GM18861 (cell line): ENCODE measurements around the gene LETM1.

Experiments used
- ATAC-seq: cut with Tn5 transposase; IDR thresholded peaks from one replicate; pipeline ENCODE4 v1.9.1; 2021; ENCODE audit not compliant: unreplicated experiment

LETM1 gene

DNA sequence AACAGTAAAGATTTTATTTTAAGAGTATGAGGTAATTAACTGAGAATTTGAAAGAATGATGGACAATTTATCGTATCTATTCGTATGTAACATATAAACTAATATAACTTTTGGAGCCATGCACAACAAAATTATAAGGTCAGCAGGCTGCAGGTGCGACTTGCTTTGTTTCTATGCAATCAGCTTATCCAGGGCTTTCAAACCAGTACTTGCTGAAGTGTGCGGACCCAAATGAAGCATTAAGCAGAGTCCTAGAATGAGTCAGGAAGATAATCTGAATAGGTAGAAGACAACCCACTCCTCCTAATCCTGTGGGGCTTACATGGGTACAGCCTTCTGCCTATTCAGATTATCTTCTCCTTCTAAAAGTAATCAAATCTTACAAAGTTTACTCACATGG lies 17.3 kb upstream of the LETM1 start:
- no peak for ATAC-seq

DNA sequence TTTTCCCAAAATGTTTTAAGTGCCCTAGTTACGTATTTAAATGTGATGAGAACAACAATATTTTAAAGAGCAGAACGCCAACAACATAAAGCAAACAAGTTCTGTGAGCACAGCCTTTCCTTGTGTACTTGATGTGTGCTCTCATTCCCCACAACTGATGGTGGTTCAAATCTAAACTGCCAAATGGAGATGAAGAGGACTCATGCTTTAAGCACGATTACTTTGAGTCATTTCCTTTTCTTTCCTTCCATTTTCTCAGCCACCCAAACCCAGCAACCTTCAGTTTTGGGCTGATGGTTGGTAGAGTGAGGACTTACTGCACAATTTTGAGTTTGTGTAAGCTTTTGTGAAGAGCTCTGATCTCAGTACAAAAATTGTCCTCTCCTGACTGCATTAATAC lies 16.9 kb upstream of the LETM1 start:
- ATAC-seq, result no peak

GRCh38 chr4:1871471-1872021 lies 15.6 kb upstream of the LETM1 start:
- peak; percentile 4 for ATAC-seq

DNA sequence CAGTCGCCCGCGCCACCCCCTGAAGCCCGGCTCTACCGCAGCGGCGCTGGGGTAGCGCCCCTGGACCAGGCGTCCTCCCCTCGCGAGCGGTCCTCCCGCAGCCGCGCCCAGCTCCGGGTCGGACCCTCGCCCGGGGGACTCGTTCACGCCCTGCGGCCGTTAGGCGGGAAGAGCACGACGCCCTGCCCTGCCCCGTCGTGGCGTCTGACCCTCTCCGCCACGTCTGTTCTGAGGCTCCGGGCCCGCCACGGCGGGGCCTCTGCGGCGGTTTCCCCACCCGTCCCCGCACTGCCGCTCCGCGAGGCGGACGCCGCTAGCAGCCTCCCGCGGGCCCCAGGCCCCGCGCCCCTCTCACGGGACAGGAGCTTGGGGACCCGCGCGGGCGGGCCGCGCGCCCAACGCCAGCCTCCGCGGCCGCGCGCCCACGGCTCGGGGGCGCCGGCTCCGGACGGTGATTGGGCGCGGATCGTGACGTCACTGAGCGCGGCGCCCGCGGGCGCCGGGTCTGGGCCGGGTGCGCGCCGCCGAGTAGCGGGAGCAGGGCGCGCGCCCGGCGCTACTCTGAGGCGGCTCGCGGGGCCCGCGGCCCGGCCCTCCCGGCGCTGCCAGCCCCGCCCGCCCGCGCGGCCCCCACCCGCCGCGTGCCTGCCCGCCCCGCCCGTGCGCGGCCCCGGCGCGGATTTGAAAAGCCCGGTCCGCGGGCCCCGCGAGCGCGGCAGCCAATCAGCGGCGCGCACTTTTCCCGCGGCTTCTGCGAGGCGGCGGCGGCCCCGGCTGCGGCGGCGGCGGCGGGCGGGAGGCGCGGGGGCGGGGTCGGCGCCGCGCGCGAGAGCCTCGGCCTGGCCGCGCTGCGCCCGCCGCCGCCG lies 14.9 kb upstream of the LETM1 start, which contains the start of gene NSD2:
Gene NSD2 (plus strand): TSS at position 816 of the 866 bp plus-strand sequence. CDS start 29,262 bp downstream, outside the sequence.
- peak; percentile 46 for ATAC-seq

- ATAC-seq, result peak; percentile 27
These were observed 14.3 kb upstream of the LETM1 start for GRCh38 chr4:1870328-1870577.

- ATAC-seq, result no peak
These were observed 13.8 kb upstream of the LETM1 start for GRCh38 chr4:1869530-1870327.

- ATAC-seq, result no peak
These were observed 13.0 kb upstream of the LETM1 start for GRCh38 chr4:1868912-1869311.

DNA sequence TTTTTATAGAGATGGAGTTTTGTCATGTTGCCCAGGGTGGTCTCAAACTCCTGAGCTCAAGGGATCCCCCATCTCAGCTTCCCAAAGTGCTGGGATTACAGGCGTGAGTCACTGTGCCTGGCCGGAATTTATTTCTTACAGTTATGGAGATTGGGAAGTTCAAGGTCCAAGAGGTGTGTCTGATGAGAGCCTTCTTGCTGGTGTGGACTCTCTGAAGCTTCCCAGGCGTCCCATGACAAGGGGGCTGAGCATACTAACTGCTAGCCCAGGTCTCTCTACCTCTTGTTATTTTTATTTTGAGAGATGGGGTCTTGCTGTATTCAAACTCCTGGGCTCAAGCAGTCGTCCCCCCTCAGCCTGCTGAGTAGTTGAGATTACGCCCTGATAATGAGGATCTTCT lies 12.3 kb upstream of the LETM1 start:
- no peak for ATAC-seq

DNA sequence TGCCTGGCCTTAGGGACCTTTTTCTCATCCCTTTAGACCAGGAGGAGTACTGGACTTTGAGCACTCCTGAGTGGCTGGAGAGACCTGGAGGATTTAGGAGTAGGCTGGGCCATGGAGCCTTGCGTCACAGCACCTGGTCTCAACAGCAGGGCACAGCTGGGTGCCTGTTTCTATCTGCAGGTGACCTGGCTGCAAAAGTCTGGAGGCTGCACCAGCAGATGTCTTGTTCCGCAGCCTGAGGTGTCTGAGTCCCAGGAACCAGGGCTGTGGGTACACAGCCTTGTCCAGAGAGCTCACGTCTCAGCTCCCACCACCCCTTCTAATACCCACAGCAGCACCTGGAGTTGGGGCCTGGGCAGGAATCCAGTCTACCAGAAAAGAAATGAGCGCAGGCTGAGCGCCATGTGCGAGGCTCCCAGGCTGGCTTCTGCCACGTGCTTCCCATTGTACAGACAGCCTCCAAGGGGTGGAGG lies 10.3 kb upstream of the LETM1 start:
- ATAC-seq, result no peak

- ATAC-seq, result no peak
These were observed 8.4 kb upstream of the LETM1 start for GRCh38 chr4:1864076-1865008.

DNA sequence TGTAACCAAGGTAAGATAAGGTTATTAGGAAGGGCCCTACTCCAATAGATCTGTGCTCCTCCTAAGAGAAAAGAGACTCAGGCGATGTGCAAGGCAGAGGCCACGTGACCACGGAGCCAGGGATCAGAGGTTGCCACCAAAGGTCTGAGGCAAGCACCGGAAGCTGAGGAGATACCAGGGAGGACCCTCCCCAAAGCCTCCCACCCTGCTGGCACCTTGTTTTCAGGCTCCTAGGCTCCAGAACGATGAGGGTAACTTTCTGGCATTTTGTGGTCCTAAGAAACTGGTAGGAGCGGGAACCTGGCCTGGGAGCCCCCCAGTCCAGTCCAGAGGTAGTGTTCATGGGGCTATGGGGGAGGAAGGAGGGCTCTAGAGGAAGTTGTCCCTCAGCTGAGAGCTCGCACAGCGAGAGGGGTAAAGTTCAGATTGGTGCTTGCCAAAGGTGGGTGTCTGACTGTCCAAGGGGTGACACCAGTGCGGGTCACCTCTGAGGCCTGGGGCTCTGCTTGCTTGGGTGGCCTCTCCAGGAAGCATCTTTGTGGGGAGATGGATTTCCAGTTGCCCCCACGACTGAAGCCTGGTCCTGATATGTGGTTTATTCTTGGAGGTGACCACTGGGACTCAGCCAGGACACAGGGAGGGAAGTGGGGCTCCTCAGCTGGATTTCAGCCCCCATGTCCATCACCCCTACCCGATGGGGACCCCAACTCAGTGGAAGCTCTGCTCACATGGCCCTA lies 7.5 kb upstream of the LETM1 start:
- ATAC-seq, result no peak

- ATAC-seq, result no peak
These were observed 7.0 kb upstream of the LETM1 start for GRCh38 chr4:1862961-1863296.

GRCh38 chr4:1862055-1862911 lies 6.3 kb upstream of the LETM1 start:
- no peak for ATAC-seq

- ATAC-seq, result no peak
These were observed 3.4 kb upstream of the LETM1 start for GRCh38 chr4:1859389-1859753.

DNA sequence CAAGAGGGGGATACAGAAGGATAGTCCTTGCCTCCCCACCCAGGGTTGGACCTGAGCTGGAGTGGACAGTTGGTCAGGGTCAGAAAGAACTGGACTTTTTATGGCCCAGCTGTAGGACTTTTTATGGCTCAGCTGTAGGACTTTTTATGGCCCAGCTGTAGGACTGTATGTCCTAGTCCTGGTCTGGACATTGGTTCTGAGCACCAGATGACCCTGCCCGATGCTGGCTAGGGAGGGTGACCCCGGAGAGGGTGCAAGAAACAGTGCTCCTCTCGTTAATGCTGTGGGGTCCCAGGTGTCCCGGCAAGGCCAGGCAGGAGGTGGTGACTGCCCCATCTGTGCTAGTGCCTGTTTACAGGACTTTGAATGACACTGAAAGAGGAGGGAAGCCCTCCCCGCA lies 2.0 kb upstream of the LETM1 start:
- ATAC-seq, result no peak

GRCh38 chr4:1856943-1857699 lies 1.2 kb upstream of the LETM1 start:
- ATAC-seq, result no peak

DNA sequence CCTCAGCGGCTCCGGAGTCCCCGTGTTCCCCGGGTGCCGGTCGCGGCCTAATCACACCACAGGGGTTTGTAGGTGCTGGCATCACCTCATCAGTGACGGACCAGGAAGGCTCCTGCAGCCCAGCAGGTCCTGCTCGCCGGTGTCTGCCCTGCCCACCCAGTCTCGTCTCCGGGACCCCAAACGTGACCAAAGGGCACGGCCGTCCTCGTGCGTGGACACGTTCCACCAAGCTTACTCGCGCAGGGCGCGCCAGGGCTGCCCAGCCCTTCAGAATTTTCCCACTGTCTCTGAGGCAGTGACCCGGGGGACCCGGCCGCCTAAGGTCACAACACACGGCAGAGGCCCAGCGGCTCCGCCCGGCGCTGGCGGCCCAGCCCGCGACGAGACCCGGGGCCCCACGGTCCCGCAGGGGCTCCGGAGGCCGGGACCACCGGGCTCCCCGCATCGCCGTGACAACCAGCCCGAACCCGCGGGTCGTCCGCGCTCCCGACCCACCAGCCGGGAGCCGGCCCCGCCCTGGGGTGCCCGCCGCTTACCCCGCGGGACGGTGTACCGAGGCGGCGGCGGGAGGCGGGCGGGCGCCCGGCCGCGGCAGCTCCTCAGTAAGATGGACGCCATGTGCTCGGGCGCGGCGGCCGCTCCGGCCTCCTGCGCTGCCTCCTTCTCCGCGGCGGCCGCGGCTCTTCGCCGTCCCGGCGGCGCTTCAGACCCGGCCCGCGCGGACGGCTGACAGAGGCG lies 454 bp downstream of the LETM1 start:
- ATAC-seq, result no peak

DNA sequence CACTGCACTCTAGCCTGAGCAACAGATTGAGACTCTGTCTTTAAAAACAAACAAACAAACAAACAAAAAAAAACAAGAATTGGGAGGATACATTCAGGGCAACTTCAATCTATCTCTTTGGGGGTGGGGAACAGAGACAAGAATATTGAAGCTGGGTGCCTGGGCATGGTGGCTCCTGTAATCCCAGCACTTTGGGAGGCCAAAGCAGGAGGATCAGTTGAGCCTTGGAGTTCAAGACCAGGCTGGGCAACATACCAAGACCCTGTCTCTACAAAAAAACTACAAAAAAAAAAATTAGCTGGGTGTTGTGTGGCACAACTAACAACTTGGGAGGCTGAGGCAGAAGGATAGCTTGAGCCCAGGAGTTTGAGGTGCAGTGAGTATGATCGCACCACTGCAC lies 1.2 kb downstream of the LETM1 start:
- ATAC-seq, result no peak
